ENCODE data around the gene TMOD1. TPM values are rescaled to one million over a fixed set of nuclear protein-coding genes. Genes with fewer than 3 reads are reported as not detected.

Gene TMOD1
- total and polyA plus RNA-seq, 9 of the 15 experiments (the other 6 are each of a cell fraction or from before 2014, with no cell fraction given) = 7.1 to 41.2 (median 14.2) TPM

DNA sequence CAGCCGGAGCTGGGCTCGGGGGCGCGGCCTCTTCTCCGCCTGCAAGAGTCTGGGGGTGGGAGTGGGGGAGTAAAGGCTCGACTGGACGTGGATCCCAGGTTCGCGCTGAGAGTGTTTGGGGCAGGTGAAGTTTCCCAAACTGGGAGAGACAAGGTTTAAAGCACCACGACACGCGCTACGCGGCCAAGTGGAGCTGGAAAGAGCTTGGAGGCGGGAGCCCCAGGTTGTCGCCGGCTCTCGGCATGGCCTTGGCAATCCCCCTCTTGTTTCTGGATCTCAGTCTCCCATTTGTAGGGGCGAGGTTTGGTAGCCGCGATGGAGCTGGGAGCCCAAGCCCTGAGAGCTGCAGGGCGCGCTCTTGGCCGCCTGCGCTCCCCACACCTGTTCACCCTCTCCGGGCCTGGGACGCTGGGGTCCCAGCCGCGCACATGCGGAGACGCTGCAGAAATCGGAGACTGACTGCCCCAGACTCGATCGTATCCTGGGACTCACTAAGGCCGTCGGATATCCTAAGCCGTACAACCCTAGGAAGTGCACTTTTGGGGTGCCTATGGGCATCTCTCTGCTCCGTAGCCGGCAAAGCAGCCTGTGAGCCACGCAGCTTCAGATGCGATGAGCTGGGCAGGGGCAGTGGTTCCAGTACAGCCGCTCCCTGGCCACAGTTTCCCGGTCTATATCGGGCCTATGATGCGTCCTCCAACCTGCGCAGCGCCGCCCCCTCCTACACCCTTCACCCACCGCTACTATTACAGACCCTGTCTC is 937 bp downstream of the TMOD1 start (continued):
- TF ChIP-seq RBBP5 (IDR thresholded peaks at IDR 0.05; ENCODE audit: borderline replicate concordance, insufficient read depth, low read length, poor library complexity, severe bottlenecking) (peak; percentile 64), SUPT5H (IDR thresholded peaks at IDR 0.05) (no peak), ZNF75A (CRISPR knock-in tag; IDR thresholded peaks at IDR 0.05) (no peak), RBFOX2 (IDR thresholded peaks at IDR 0.05; ENCODE audit: low read depth, low read length) (peak; percentile 64), KDM5B (IDR thresholded peaks at IDR 0.05; ENCODE audit: insufficient replicate concordance, low read depth, low read length) (peak; percentile 27), PCBP1 (IDR thresholded peaks at IDR 0.05; ENCODE audit: low read depth, low read length, poor library complexity, severe bottlenecking) (peak; percentile 37), ETV6 (IDR thresholded peaks at IDR 0.05; ENCODE audit: borderline replicate concordance in 1 of 2, low read depth in 2 of 2, low read length in 1 of 2) (no peak), ETV6 (CRISPR knock-in tag; IDR thresholded peaks at IDR 0.05; ENCODE audit: borderline replicate concordance) (no peak), CREM (IDR thresholded peaks at IDR 0.05; ENCODE audit: low read depth) (no peak), POLR2G (IDR thresholded peaks at IDR 0.05; ENCODE audit: low read depth, low read length) (peak; percentile 28), ZFP30 (CRISPR knock-in tag; IDR thresholded peaks at IDR 0.05; ENCODE audit: borderline replicate concordance) (no peak), STAG1 (CRISPR knock-in tag; IDR thresholded peaks at IDR 0.05; ENCODE audit: borderline replicate concordance) (0 out of 2 replicates have a peak, but pooled peaks have one; percentile 37), PHF8 (IDR thresholded peaks at IDR 0.05; ENCODE audit: borderline replicate concordance, low read length) (peak; percentile 25; the same call in 1 of the 2 replicates), MTA3 (IDR thresholded peaks at IDR 0.05; ENCODE audit: borderline replicate concordance) (no peak; the same call in 1 of the 2 replicates), ZNF124 (CRISPR knock-in tag; IDR thresholded peaks at IDR 0.05) (0 out of 2 replicates have a peak, but pooled peaks have one; percentile 2), MAFK (IDR thresholded peaks at IDR 0.05; ENCODE audit: low read length) (no peak), NFE2L1 (tag; IDR thresholded peaks at IDR 0.05; ENCODE audit: borderline replicate concordance, low read depth) (no peak)
- TF ChIP-seq, protein P1, sequence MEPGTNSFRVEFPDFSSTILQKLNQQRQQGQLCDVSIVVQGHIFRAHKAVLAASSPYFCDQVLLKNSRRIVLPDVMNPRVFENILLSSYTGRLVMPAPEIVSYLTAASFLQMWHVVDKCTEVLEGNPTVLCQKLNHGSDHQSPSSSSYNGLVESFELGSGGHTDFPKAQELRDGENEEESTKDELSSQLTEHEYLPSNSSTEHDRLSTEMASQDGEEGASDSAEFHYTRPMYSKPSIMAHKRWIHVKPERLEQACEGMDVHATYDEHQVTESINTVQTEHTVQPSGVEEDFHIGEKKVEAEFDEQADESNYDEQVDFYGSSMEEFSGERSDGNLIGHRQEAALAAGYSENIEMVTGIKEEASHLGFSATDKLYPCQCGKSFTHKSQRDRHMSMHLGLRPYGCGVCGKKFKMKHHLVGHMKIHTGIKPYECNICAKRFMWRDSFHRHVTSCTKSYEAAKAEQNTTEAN (CRISPR knock-in tag; IDR thresholded peaks at IDR 0.05) = no peak

All from K562 (cell line).